GM12875 (cell line): ENCODE results near the gene PLAU.

ENCODE experiments used
- H3K4me3 ChIP-seq: one replicate; pipeline ENCODE4 v1.5.1; 2011; ENCODE audit warnings: low read depth, low read length, control low read depth
- TF ChIP-seq, protein P1 (sequence below): IDR thresholded peaks from 2 replicates; pipeline ENCODE4 v1.5.1; 2011; ENCODE audit warnings: low read depth, mild to moderate bottlenecking, control low read depth, inconsistent platforms, low read length, moderate library complexity, borderline replicate concordance; ENCODE audit not compliant: insufficient read depth

Gene PLAU

DNA sequence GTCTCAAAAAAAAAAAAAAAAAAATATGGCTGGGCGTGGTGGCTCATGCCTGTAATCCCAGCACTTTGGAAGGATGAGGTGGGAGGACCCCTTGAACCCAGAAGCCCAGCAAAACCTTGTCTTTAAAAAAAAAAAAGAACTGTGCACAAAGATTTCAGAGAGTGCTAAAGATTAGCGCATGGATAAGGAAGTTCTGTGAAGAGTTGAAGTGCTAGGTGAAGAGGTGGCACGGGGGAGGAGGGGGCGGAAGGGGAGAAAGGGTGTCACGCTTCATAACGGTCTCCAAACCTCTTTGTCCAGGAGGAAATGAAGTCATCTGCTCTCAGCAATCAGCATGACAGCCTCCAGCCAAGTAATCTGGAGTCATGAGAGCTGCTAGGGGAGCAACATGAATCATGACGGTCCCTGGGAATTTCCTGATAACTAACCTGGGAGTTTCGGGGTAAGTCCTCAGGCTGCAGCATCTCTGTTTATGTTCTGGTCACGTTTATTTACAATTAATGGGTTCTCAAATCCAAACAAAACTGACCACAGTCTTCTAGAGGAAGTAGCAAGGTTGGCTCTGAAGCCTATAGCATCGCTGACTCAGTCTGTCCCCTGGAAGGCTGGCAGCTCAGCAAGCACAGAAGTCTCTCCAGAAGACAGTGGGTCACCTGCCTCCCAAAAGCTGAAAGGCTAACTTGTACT, 1.9 kb upstream of the PLAU start:
- TF ChIP-seq, protein P1, sequence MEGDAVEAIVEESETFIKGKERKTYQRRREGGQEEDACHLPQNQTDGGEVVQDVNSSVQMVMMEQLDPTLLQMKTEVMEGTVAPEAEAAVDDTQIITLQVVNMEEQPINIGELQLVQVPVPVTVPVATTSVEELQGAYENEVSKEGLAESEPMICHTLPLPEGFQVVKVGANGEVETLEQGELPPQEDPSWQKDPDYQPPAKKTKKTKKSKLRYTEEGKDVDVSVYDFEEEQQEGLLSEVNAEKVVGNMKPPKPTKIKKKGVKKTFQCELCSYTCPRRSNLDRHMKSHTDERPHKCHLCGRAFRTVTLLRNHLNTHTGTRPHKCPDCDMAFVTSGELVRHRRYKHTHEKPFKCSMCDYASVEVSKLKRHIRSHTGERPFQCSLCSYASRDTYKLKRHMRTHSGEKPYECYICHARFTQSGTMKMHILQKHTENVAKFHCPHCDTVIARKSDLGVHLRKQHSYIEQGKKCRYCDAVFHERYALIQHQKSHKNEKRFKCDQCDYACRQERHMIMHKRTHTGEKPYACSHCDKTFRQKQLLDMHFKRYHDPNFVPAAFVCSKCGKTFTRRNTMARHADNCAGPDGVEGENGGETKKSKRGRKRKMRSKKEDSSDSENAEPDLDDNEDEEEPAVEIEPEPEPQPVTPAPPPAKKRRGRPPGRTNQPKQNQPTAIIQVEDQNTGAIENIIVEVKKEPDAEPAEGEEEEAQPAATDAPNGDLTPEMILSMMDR: no peak
- H3K4me3 ChIP-seq: peak overlapping the region; percentile 12

DNA sequence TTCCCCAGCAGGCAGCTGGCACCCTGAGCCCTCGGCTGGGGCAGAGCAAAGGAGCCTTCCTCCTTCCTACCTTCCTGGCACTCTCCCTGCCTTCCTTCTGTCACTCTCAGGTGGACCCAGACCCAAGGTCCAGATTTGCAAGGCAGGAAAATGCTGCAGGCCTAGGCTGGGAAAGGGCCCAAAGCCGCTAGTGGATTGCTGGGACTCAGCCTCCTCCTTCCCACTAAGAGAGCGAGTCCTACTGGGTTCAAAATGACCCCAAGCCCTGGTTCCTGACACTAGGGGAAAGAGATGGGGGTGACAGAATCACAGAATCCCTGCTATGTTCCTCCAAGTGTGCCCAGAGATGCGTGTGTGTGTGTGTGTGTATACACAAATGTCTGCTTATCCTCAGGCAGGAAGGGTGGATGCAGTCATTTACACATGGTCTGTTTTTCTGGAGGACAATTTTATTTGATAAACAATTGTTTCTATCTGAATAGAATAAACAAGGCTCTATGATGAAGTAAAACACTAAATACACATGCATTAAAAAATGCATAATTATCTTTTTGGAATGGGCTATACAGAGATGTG, 1.3 kb upstream of the PLAU start:
- H3K4me3 ChIP-seq: peak overlapping the region; percentile 12

DNA sequence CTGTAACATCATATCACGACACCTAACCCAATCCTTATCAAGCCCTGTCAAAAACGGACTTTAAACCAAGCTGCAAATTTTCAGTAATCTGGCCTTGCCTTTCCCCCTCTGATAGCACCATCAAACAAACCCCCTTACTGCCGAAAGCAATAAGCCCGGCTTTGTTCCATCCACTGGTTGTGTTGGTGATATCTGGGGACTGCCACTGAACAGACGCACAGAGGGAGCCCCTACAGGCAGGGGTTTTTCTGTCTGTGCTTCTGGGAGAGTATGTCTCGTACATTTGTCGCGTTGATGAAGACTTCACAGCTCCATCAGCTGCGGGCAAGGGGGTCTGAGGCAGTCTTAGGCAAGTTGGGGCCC, 550 bp upstream of the PLAU start:
- TF ChIP-seq, protein P1: no peak
- H3K4me3 ChIP-seq: peak overlapping the region; percentile 62

More for the DNA sequence above, 1.3 kb upstream of the PLAU start:
- TF ChIP-seq, protein P1: no peak

- peak overlapping the region; percentile 62 for H3K4me3 ChIP-seq
Measured at GRCh38 chr10:73911553-73912004, 647 bp downstream of the PLAU start.

GRCh38 chr10:73914036-73914435, 3.1 kb downstream of the PLAU start:
- TF ChIP-seq, protein P1: no peak
- no peak overlapping the region for H3K4me3 ChIP-seq

More at GRCh38 chr10:73911553-73912004, 647 bp downstream of the PLAU start:
- TF ChIP-seq, protein P1: no peak

GRCh38 chr10:73915206-73915851, 4.4 kb downstream of the PLAU start:
- no peak overlapping the region for H3K4me3 ChIP-seq
- TF ChIP-seq, protein P1: no peak
